Sigmoid colon (tissue), 7 donors: ENCODE results near the gene PRSS38. TPM values are rescaled to one million over a fixed set of nuclear protein-coding genes. Genes with fewer than 3 reads are reported as not detected.
"Not testable (repeated sequence)": the region's sequence is repeated elsewhere in the genome, so short reads cannot be mapped to it uniquely, and the experiment has no call there.

Experiments used
- DNase-seq: peaks from one replicate; pipeline ENCODE4 v3.0.0-alpha.2; 2019
- H3K27ac ChIP-seq, 4 donors: fragments of 200-600 bp; sonication (generic); one replicate each; pipeline ENCODE4 v1.5.1; 2016 to 2019; ENCODE audit warnings: mild to moderate bottlenecking in 1 of 4
- H3K27me3 ChIP-seq, 3 donors: fragments of 200-600 bp; sonication (generic); one replicate each; pipeline ENCODE4 v1.5.1; 2019; ENCODE audit warnings: mild to moderate bottlenecking in 1 of 3
- H3K36me3 ChIP-seq, 4 donors: fragments of 200-600 bp; sonication (generic); one replicate each; pipeline ENCODE4 v1.5.1; 2016 to 2019
- H3K4me1 ChIP-seq, 4 donors: fragments of 200-600 bp; sonication (generic); one replicate each; pipeline ENCODE4 v1.5.1; 2017 to 2019
- H3K4me3 ChIP-seq, 4 donors: fragments of 200-600 bp; sonication (generic); one replicate each; pipeline ENCODE4 v1.5.1; 2017 to 2019; ENCODE audit warnings: mild to moderate bottlenecking in 2 of 4, moderate library complexity in 1 of 4
- H3K9me3 ChIP-seq, 4 donors: fragments of 200-600 bp in 3 of 4; sonication (generic) in 3 of 4; one replicate each; pipeline versions ENCODE4 v1.5.1 to v1.6.1; 2013 to 2019
- CTCF ChIP-seq, 4 experiments: fragments of 450-650 bp in 3 of 4; fragments of 200-600 bp in 1 of 4; IDR thresholded peaks; one replicate each; pipeline ENCODE4 v1.5.1; 2016 to 2019; ENCODE audit warnings: antibody characterized with exemption in 4 of 4, mild to moderate bottlenecking in 3 of 4, moderate library complexity in 2 of 4
- EP300 ChIP-seq, 4 donors: sonication (generic); formaldehyde crosslinking; IDR thresholded peaks; one replicate each; pipeline ENCODE4 v1.6.1; 2017; ENCODE audit warnings: antibody characterized with exemption in 4 of 4
- POLR2A ChIP-seq, 2 donors: fragments of 450-650 bp; IDR thresholded peaks; one replicate each; pipeline ENCODE4 v1.6.1; 2016; ENCODE audit warnings: antibody characterized with exemption in 2 of 2, mild to moderate bottlenecking in 2 of 2, moderate library complexity in 2 of 2
- POLR2AphosphoS5 ChIP-seq, 4 donors: sonication (generic); formaldehyde crosslinking; IDR thresholded peaks; one replicate each; pipeline ENCODE4 v1.6.1; 2017; ENCODE audit warnings: antibody characterized with exemption in 4 of 4
- WGBS, 2 donors: extraction: QIAGEN DNeasy Blood & Tissue Kit; methylation state at CpG; one replicate each; pipeline ENCODE4 v1.1.7; 2013; 5-methylcytosine and 5-hydroxymethylcytosine counted together
- intact Hi-C: fragments of 100-400 bp; cut with DNase I; formaldehyde crosslinking; loops from one replicate; pipeline ENCODE4 v1.15.1; 2023
- polyA plus RNA-seq, 3 donors: library from polyadenylated mRNA; stranded (reverse); fragments of 200-250 nt; gene quantifications; one replicate each; pipeline ENCODE4 v1.2.3, GENCODE V29; 2013
- total RNA-seq, 4 donors: library from RNA; depleted of rRNA; stranded (reverse); fragments of >200 nt; gene quantifications; one replicate each; pipeline ENCODE4 v1.1.0, GENCODE V29; 2016
- donor health status: healthy with polysubstance abuse.
- donor health status: Bipolar disorder and iron deficiency.
- donor health status: healthy.

Gene PRSS38
- total and polyA plus RNA-seq, 7 donors = not detected

GRCh38 chr1:227869279-227869842 is 53.9 kb downstream of the PRSS38 start:
- TF ChIP-seq POLR2AphosphoS5 (IDR thresholded peaks at IDR 0.05) (no peak), POLR2A (IDR thresholded peaks at IDR 0.05) (no peak), CTCF (IDR thresholded peaks at IDR 0.05) (no peak), EP300 (IDR thresholded peaks at IDR 0.05) (no peak)
- Histone ChIP-seq H3K27ac (no peak overlapping the region), H3K4me3 (no peak overlapping the region), H3K4me1 (no peaks in the 10 kb centered on the region), H3K27me3 (no peaks in the 10 kb centered on the region), H3K9me3 (peaks cover 0 to 9% (median 7%) of the 10 kb centered on the region in 4 donors), H3K36me3 (no peaks in the 10 kb centered on the region)
- WGBS, 2 donors = 51 to 64% methylated on average over 5 of the region's 5 CpGs
- intact Hi-C loops = no loop called here
- no peak for DNase-seq

GRCh38 chr1:227869851-227870305 is 54.4 kb downstream of the PRSS38 start:
- no peak overlapping the region for H3K4me3 ChIP-seq
- intact Hi-C loops = no loop called here
- H3K27me3 ChIP-seq = no peaks in the 10 kb centered on the region
- H3K4me1 ChIP-seq = no peaks in the 10 kb centered on the region
- TF ChIP-seq EP300 (IDR thresholded peaks at IDR 0.05) (no peak), POLR2AphosphoS5 (IDR thresholded peaks at IDR 0.05) (no peak), POLR2A (IDR thresholded peaks at IDR 0.05) (no peak), CTCF (IDR thresholded peaks at IDR 0.05) (no peak)
- 39 to 69% methylated on average over 5 of the region's 5 CpGs for WGBS, 2 donors
- H3K36me3 ChIP-seq = no peaks in the 10 kb centered on the region
- no peak overlapping the region for H3K27ac ChIP-seq
- H3K9me3 ChIP-seq = peaks cover 0 to 6% (median 3%) of the 10 kb centered on the region in 4 donors
- no peak for DNase-seq

- H3K4me1 ChIP-seq = no peaks in the 10 kb centered on the region
- H3K27me3 ChIP-seq = no peaks in the 10 kb centered on the region
- H3K9me3 ChIP-seq = peaks cover 0 to under 1% (median 0%) of the 10 kb centered on the region in 4 donors
- H3K36me3 ChIP-seq = no peaks in the 10 kb centered on the region
- no peak for TF ChIP-seq POLR2A (IDR thresholded peaks at IDR 0.05)
- no peak for TF ChIP-seq POLR2AphosphoS5 (IDR thresholded peaks at IDR 0.05)
- TF ChIP-seq EP300 (IDR thresholded peaks at IDR 0.05) = no peak
- no peak for TF ChIP-seq CTCF (IDR thresholded peaks at IDR 0.05)
- H3K27ac ChIP-seq = no peak overlapping the region
- intact Hi-C loops = no loop called here
- no peak overlapping the region for H3K4me3 ChIP-seq
- WGBS, 2 donors = 63 to 69% methylated on average over 3 of the region's 3 CpGs
- no peak for DNase-seq
Measured at GRCh38 chr1:227870366-227870765, 54.9 kb downstream of the PRSS38 start.

GRCh38 chr1:227871892-227872291 is 56.4 kb downstream of the PRSS38 start:
- H3K36me3 ChIP-seq, H3K4me1 ChIP-seq, H3K9me3 ChIP-seq, H3K27me3 ChIP-seq, intact Hi-C loops, DNase-seq, H3K4me3 ChIP-seq, H3K27ac ChIP-seq: not testable (repeated sequence)
- 77 to 84% methylated on average over 5 of the region's 5 CpGs for WGBS, 2 donors

GRCh38 chr1:227877810-227878209 is 62.3 kb downstream of the PRSS38 start:
- H3K27me3 ChIP-seq, H3K4me1 ChIP-seq, H3K9me3 ChIP-seq, H3K4me3 ChIP-seq, intact Hi-C loops, DNase-seq, H3K36me3 ChIP-seq, H3K27ac ChIP-seq: not testable (repeated sequence)
- 91 to 99% methylated on average over 3 of the region's 3 CpGs for WGBS, 2 donors

GRCh38 chr1:227880342-227880924 is 65.0 kb downstream of the PRSS38 start:
- Histone ChIP-seq H3K27me3 (no peaks in the 10 kb centered on the region), H3K4me1 (peaks cover 0 to 5% (median 5%) of the 10 kb centered on the region in 4 donors), H3K4me3 (no peak overlapping the region), H3K9me3 (no peaks in the 10 kb centered on the region), H3K36me3 (no peaks in the 10 kb centered on the region), H3K27ac (no peak overlapping the region)
- WGBS, 2 donors = 77 to 82% methylated on average over 4 of the region's 4 CpGs
- TF ChIP-seq EP300 (IDR thresholded peaks at IDR 0.05) (no peak), CTCF (IDR thresholded peaks at IDR 0.05) (no peak), POLR2A (IDR thresholded peaks at IDR 0.05) (no peak), POLR2AphosphoS5 (IDR thresholded peaks at IDR 0.05) (no peak)
- DNase-seq = no peak
- intact Hi-C loops = loop anchor here (10.0 kb wide), 2 partner anchors 284 to 316 kb away; partner anchors contain the start of genes IBA57 and ZNF678
